GM21367 (cell line): ENCODE measurements around the gene MARCHF3.
A peak's percentile ranks its signal among the peaks of the same experiment; 100 is the strongest.
"Not testable (repeated sequence)": the region's sequence is repeated elsewhere in the genome, so short reads cannot be mapped to it uniquely, and the experiment has no call there.

ENCODE experiments used
- ATAC-seq: cut with Tn5 transposase; IDR thresholded peaks from one replicate; pipeline ENCODE4 v1.9.1; 2021; ENCODE audit not compliant: unreplicated experiment

Gene MARCHF3

DNA sequence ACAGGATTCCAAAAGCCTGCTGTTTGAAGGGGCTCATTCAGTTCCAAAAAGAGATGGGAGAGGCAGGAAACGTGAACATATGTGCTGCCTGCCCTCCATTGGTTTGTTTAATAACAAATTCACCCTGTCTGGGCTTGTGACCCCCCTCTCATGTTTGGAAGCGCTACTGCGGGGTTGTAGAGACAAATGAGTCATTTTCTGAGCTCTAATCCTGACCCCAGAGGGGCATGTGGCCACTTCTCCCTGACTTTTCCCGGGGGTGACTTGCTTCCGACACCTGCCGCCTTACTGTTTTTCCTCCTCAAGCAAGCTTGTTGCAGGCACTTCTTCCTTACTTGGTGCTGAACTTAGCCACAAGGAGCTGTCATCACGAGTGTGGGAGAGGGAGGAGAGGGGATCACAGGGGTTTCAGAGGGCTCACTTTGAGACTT, 177.5 kb downstream of the MARCHF3 start:
- ATAC-seq, result no peak

DNA sequence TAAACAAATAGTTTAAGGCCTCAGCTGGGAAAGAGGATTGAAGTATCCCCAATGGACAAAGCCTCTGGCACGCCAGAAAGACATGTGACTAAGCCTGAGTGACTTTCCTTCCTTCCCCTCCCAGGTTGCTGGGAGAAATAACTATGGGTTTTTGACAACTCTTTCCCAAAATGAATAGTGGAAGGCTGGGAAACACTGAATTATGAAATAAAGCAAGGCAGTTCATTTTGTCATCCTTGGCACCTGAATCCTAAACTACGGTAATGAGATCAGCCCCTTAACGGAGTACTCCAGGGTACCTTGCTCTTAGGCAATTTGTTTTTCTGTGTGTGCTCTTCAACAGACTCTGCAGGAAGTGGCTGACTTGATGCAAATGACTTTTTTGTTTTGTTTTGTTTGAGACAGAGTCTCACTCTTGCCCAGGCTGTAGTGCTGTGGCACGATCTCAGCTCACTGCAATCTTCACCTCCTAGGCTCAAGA, 178.2 kb downstream of the MARCHF3 start:
- ATAC-seq, result peak; percentile 87

DNA sequence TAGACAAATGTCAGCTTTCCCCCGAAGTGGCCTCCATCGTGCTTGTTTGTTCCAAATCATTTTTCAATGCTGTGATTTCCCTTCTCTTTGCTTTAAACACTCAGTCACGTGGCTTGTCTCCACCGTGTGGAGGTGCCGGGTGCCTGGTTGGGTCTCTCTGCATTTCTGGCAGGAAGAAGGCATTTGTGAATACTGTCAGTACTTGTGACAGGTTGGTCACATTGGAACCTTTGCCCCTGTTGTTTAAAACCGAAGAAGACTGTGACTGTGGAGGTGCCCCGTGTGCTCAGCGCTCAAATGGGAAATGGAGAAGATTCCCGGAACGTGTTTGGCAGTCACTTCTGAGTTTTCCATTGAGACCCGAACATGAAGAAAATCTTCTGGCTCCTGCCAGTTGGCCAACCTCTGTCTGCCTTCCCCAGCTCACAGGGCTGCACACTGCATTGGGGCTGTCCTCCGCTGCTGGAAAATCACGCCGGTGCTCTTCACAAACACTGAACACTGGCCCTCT, 178.8 kb downstream of the MARCHF3 start:
- no peak for ATAC-seq

DNA sequence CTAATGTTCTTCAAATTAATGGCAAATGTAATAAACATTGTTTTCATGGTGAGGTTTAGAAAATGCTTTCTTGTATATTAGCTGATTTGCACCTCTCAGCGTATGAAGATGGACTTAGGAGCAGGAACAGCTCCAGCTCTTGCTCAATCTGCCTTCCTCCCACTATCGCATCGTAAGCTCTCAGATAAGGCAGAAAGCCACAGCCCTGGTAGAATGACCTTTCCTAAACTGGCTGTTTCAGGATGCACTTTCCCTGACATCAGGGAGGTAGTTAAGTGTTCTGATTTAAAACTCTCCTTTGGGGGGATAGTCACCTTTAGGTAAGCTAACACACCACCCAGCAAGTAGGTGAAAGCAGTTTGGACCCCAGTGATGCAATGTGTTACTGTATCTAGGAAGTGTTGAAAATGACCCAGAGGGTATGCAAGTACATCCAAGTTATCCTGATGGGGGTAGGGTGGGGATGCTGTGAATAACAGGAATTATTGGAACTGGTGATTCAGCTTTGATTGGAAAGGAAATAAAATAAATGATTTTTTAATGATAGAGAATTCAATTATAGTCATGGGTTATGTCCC, 181.2 kb downstream of the MARCHF3 start:
- ATAC-seq, result no peak

DNA sequence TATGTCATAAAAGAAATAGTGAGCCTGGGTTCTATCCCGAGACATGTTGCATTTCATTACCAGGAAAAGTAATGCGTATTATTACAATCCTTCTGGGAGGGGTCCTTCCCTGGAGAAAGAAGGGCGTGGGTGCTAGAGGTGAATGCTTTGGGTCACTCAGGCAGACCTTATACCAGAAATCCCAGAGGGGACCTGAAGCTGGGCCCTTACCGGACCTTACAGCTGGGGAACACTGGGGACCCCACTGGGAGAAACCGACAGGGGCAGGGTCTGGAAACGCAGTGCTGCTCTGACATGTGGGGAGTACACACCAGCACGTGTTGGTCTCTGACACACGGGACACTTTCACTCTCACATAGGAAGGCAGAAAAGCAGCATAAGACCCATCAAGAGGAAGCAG, 182.1 kb downstream of the MARCHF3 start:
- no peak for ATAC-seq

DNA sequence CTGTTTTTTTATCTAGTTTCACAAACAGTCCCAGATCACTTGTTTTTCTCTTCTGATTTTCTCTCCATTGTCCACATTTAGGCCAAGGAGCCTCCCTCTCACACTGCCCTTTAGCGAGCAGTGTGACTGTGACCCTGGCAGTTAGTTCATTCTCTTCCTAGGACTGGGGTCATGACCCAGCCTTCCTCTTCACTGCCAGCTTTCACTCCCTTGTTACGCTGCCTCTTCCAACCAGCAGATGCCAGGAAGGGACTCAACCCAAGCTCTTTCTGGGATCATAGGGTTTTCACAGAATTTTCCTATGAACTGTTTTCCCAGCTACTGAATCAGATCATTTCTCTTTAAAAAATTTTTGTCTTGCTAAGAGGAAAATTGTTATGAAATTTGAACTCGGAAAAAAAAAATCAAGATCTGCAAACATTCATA, 182.5 kb downstream of the MARCHF3 start:
- ATAC-seq, result no peak

DNA sequence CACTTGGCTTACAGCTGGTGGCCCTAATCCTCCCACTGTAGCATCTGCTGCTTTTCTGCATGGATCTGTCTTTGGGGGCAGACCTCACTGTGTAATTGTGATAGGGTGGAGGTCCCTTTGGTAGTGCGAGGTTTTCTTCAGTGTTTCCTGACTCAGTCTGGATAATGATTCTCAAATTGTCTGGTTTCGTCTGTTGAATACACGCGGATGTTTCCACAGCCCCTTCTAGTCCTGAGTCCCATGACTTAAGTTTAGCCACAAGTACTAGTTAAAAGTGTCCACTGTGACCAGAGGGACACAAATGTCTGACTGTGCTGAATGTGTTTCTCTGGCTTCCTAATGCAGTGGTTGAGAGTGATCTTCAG, 182.9 kb downstream of the MARCHF3 start:
- ATAC-seq, result no peak

DNA sequence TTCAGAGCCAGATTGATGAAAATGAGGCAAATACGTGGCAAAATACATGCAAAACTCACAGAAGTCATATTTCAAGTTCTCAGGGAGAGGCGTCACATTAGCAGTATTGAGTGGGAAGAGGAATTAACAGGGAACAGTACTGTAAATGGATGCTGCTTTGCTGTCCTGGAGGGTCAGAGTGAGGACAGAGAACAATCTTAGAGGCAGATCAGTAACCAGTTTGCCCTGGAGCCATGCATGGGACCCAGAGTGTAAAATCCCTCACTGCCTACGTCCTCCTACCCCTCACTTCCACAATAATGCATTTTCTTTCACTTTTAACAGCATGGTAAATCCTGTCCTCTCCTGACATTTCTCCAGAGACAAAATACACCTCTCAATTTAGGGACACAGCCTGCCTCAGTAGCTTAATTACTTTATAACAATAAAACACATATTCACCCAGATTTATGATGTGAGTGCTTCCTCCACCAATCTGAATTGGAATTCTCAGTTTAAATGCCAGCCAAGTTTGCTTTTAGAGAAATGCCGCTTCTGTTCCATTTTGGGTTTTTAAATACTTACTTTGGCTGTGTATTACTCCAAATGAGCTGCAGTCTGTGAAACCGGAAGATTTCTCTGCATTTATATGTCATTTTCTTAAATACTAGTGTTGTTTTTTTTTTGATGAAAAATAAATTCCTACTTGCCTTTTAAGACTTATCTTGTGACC, 183.5 kb downstream of the MARCHF3 start:
- no peak for ATAC-seq

DNA sequence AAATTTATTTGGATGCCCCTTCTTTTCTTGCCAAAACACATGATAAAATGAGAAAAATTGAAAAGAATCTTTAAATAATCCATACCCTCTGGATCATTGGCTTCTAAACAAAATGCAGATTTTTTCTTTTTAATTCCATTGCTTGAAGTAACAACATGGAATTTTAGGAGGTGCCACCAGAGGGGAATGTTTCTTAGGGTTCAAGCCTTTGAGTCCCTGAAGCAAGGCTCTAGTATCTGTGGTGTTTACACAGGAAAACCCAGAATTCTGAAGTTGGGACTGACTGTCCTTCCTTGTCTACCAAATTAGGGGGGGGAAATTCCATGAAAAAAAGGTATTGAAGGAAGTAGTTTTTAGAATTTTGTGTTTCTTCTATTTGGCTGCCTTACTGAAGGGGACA, 184.0 kb downstream of the MARCHF3 start:
- ATAC-seq, result no peak

DNA sequence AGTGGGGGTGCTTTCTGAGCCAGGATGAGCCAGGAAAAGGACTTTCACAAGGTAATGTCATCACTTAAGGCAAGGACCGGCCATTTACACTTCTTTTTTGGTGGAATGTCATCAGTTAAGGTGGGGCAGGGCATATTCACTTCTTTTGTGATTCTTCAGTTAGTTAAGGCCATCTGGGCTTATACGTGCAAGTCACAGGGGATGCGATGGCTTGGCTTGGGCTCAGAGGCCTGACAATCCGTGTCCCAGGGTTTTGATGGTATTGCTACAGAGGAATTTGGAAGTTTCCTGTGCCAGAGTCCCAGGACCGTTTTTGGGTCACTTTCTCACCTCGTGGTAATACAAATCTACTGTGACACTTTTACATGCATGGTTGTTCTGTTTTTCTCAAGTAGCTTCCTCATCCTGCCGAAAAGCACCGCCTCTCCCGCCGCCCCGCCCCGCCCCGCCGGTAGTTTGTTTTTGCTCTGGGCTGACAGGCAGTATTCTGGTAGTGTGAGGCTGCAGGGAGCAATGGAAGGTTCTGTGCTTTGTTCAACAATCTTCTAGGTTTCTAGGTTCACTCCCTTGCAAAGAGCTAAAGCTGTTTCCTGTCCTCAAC, 184.8 kb downstream of the MARCHF3 start:
- ATAC-seq, result peak; percentile 86

DNA sequence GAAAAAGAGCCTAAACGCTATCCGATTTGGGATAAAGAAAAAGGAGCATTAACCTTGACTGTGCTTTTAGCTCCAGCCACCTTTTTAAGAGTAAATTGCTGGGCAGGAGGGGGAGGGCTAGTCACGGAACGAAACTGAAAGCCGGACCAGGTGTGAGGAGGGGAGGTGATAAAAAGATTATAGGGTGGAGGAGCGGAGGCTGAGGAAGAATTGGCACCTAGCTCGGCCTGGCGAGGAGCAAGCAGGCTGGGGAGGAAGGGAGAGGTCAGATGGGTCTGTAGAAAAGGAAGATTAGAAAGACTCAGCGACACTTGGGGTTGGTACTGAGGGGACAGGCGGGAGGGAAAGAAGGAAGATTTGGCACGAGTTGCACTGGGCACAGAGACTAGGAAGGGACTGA, 187.0 kb downstream of the MARCHF3 start:
- not testable (repeated sequence) for ATAC-seq

DNA sequence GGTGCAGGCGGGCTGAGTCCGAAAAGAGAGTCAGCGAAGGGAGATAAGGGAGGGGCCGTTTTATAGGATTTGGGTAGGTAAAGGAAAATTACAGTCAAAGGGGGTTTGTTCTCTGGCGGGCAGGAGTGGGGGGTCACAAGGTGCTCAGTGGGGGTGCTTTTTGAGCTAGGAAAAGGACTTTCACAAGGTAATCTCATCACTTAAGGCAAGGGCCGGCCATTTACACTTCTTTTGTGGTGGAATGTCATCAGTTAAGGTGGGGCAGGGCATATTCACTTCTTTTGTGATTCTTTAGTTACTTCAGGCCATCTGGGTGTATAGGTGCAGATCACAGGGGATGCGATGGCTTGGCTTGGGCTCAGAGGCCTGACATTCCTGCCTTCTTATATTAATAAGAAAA, 191.0 kb downstream of the MARCHF3 start:
- ATAC-seq, result not testable (repeated sequence)

DNA sequence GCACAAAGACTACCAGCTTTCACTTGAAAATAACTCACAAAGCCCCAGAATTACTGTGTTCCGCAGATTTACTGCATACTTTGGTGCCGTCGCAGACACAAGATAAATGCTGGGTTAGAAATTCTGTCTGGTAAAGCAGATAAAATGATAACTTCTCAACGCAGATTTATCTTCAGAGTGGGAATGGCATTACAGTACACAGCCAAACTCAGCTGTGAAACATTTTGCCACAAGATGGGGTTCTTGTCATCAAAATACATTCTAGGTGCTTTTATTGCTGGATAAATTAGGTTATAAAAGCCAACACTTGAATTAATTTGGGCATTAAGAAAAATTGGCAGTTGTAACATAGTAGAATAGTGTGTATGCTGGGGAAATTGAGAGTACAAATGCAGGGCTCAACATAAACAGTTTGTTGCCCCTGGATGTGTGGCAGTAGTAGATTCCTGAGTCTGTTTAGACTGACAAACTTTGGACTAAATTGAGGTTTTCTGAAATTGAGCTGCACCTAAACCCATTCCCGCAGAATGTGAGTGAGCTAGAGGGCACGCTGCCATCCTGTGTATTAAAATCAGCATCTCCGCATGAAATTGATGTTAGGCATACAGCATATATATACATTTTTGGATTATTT, 192.3 kb downstream of the MARCHF3 start:
- ATAC-seq, result no peak

DNA sequence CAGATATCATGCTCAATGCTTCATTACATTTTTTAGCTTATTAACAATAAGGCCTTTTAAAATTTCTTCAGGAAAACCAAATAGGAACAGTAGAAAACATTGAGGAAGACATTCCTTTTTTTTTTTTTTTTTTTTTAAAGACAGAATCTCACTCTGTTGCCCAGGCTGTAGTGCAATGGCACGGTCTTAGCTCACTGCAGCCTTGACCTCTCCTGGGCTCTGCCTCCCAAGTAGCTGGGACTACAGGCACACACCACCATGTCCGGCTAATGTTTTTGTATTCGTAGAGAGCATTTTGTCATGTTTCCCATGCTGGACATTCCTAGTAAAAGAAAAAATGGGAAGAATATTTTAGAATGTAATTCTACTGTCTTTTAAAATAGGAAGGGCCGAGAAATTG, 193.1 kb downstream of the MARCHF3 start:
- no peak for ATAC-seq

DNA sequence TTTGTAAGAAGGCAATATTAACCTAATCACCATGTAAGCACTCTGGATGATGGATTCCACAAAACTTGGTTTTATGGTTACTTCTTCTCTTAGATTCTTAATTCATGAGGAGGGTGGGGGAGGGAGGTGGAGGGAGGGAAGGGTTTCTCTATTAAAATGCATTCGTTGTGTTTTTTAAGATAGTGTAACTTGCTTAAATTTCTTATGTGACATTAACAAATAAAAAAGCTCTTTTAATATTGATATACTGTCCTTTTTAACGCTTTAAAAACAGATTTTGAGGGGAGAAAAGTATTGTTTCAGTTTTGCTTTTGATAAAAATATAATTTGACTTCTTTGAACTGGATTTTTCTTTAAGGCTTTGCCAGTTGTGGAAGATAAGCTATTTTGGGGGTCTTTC, 193.6 kb downstream of the MARCHF3 start:
- ATAC-seq, result no peak

DNA sequence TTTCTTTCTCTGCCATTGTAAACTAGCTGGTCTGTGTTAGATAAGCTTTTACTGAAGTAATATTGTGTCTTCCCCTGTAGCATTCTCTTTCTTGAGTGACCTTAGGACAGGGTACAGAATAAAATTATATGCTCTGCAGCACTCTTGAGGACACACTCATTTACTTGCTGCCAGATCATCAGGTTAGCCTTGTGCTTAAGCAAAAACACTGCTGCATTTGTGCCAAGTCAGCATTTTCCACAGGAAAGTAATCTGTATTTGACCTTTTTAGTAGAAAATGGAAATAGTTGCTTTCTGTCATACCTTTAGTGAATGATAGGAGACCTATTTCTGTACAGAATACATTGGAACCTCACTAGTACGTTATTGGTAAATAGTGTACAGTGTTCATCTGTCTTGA, 199.2 kb downstream of the MARCHF3 start:
- ATAC-seq, result no peak

DNA sequence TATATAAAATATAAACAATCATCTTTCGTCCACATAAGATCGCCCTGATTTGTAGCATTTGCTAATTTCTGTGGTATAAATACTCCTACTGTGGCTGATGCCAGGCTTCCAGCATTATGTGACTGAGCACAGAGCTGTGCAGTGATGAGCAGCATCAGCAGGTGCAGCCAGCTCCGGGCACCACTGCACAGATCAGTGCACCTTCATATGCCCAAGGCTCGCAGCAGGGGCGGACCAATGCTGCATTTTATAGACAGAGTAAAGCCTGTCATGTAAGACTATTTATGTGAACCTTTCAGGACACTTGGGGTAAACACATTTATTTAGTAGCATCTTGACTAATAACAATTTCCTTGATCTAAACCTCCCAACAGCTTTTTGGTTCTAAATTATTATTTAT, 200.3 kb downstream of the MARCHF3 start:
- ATAC-seq, result no peak

DNA sequence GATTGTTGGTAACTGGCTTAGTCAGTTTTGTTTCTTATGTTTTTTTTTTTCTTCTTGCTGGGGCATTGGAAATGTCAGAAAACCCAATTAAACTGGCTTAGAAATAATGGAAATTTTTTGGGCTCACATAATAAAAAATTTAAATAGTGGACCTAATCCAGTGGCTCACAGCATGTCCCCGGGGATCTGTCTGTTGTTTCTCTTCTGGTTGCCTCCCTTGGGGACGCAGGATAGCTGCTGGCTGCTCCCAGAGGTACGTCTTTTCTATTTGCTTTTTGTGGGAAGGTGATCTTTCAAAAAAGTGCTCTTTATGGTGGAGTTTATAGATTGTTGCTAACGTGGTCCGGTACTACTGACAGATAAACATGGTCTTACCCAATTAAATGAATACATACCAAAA, 201.3 kb downstream of the MARCHF3 start:
- no peak for ATAC-seq

DNA sequence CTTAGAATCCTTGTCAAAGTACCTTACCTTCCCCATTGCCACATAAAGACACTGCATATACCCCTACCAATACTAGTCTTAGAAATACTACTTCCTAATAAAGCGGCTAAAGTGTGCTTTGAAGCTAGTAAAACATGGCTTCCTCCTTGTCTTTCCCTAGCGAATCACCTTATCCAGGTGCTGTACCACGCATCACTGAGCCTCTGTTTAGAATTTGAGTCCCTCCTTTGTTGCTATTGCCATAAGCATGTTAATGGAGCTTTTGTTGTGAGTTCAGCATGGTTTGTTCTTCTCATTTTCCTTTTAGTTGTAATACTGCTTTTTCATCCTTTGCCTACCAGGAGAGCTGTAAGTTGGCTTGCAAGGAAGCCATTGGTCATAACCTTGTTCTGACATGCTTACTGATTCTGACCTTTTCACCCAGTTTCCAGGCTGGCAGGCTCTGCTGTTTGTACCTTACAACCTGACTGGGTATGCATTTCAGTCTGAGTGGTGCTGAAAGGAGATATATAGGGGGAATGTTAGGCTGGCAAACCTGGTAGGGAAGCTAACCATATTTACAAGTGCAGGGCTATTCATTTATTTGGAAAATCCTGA, 203.6 kb downstream of the MARCHF3 start:
- no peak for ATAC-seq

DNA sequence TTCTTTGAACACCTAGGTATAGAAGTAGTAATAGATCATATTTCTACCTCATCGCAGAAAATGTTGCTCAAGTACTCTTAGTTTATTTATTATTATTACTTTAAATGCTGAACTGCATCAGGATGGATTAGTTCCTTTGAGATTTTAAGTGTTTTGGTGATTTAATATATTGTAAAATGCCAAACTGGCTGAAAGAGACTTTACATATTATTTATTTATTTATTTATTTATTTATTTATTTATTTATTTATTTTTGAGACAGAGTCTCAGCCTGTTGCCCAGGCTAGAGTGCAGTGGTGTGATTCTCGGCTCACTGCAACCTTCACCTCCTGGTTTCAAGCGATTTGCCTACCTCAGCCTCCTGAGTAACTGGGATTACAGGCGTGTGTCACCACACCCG, 211.1 kb downstream of the MARCHF3 start:
- ATAC-seq, result no peak

DNA sequence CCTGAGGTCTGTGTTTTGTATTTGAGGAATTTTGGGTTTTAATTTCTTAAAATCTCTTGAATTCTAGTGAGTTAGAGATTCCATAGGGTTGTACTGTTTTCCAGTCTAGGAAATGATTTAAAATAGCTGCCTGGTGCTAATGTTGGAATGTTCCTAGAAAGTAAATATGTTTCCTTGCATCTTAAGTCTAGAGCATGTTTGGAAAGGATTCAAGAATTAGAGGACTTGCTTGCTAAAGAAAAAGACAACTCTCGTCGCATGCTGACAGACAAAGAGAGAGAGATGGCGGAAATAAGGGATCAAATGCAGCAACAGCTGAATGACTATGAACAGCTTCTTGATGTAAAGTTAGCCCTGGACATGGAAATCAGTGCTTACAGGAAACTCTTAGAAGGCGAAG, 211.6 kb downstream of the MARCHF3 start:
- ATAC-seq, result no peak
